H1 (cell line): ENCODE data around the gene ISG15. TPM values are rescaled to one million over a fixed set of nuclear protein-coding genes. Genes with fewer than 3 reads are reported as not detected.

Experiments
- CTBP2 ChIP-seq: IDR thresholded peaks from 2 replicates; pipeline ENCODE4 v1.7.0; 2011; ENCODE audit warnings: borderline replicate concordance, mild to moderate bottlenecking, moderate library complexity, mixed read lengths, low read length; ENCODE audit not compliant: insufficient read depth, insufficient read length
- NRF1 ChIP-seq: IDR thresholded peaks from 2 replicates; pipeline ENCODE4 v1.6.1; 2011; ENCODE audit warnings: mild to moderate bottlenecking, low read depth, low read length, improper control_type of control experiment
- polyA plus RNA-seq, 7 experiments: library from polyadenylated mRNA; depleted of rRNA in 3 of 7; stranded (reverse) in 5 of 7; unstranded in 2 of 7; fragments of >200 nt in 5 of 7; fragments of 200-250 nt in 2 of 7; gene quantifications; 1 replicate in 5 of 7; 2 replicates in 1 of 7; 4 replicates in 1 of 7; pipeline versions ENCODE4 v1.2.1 to v1.2.3, GENCODE V29; 2011 to 2013; ENCODE audit warnings: missing spikeins in 2 of 7, mixed read lengths in 2 of 7
- total RNA-seq: library from RNA; stranded (reverse); fragmentation: NEBNext Ultra II Directional; extraction: Animal tissue kit (Norgen Biotek cat#: 25700); gene quantifications from 2 replicates; pipeline ENCODE4 v1.2.1, GENCODE V29; 2021

ISG15 gene
- total and polyA plus RNA-seq, 2 of the 8 experiments (the other 6 are each of a cell fraction or from before 2014, with no cell fraction given), result 29.3 to 121 TPM

DNA sequence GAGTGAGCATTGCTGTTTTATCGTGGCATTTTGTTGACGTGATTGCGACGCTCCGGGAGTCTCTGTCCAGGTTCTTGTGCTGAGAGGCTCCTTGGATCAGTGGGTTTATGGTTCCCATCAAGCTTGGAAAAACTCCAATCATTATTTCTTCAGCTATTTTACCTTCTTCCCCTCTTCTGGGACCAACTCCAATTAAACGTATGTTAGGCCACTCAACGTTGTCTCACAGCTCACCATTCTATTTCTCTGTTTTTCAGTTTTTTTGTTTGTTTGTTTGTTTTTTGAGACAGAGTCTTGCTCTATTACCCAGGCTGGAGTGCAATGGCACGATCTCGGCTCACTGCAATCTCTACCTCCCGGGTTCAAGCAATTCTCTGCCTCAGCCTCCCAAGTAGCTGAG lies 21.4 kb upstream of the ISG15 start (continued):
- TF ChIP-seq CTBP2 (no peak), NRF1 (no peak)
